GM23248 (cell line): ENCODE results near the gene PSMB3.

Experiments used
- EZH2 ChIP-seq: fragments of 200-600 bp; sonication (generic); IDR thresholded peaks from 2 replicates; pipeline ENCODE4 v1.6.1; 2018; ENCODE audit warnings: antibody characterized with exemption, mild to moderate bottlenecking; ENCODE audit not compliant: insufficient read depth, poor library complexity, severe bottlenecking
- EZH2phosphoT487 ChIP-seq: fragments of 200-600 bp; sonication (generic); IDR thresholded peaks from 2 replicates; pipeline ENCODE4 v1.6.1; 2018; ENCODE audit warnings: antibody characterized with exemption, moderate library complexity, mild to moderate bottlenecking, low read depth; ENCODE audit not compliant: insufficient read depth

- no peak for TF ChIP-seq EZH2
- TF ChIP-seq EZH2phosphoT487, result no peak
Measured at GRCh38 chr17:38711792-38712571, 40.6 kb upstream of the PSMB3 start.
